ENCODE measurements around the gene ARHGAP32.

DNA sequence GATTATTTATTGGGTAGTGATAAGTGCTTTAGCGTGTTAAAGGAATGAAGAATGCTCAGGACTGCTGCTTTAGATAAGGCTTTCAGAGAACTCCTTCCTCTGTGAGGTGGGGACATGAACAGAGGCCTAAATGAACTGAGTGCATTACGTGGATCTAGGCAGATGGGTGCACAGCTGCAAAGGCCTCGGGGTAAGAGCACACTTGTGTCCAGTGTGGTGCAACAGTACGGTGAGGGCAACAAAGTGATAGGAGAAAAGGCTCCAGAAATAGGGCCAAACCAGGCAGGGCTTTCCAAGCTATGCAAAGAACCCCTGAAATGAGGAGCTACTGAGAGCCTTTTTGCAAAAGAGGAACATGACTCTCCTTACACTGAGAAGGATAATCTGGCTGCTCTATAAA lies 45.3 kb upstream of the ARHGAP32 start:
- TF ChIP-seq, protein P1, sequence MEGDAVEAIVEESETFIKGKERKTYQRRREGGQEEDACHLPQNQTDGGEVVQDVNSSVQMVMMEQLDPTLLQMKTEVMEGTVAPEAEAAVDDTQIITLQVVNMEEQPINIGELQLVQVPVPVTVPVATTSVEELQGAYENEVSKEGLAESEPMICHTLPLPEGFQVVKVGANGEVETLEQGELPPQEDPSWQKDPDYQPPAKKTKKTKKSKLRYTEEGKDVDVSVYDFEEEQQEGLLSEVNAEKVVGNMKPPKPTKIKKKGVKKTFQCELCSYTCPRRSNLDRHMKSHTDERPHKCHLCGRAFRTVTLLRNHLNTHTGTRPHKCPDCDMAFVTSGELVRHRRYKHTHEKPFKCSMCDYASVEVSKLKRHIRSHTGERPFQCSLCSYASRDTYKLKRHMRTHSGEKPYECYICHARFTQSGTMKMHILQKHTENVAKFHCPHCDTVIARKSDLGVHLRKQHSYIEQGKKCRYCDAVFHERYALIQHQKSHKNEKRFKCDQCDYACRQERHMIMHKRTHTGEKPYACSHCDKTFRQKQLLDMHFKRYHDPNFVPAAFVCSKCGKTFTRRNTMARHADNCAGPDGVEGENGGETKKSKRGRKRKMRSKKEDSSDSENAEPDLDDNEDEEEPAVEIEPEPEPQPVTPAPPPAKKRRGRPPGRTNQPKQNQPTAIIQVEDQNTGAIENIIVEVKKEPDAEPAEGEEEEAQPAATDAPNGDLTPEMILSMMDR (IDR thresholded peaks at IDR 0.05 in 2 of 3, conservative IDR thresholded peaks at IDR 0.05 in 1 of 3; ENCODE audit: borderline replicate concordance in 1 of 3, insufficient read depth in 1 of 3, low read depth in 2 of 3, low read length in 2 of 3), result no peak
- TF ChIP-seq RAD21 (IDR thresholded peaks at IDR 0.05; ENCODE audit: low read depth) (no peak), EZH2 (IDR thresholded peaks at IDR 0.05) (no peak), POLR2A (IDR thresholded peaks at IDR 0.05; ENCODE audit: borderline replicate concordance, extremely low read depth, insufficient read depth, insufficient read length) (no peak), JUND (IDR thresholded peaks at IDR 0.05) (no peak), YY1 (IDR thresholded peaks at IDR 0.05; ENCODE audit: extremely low read depth, insufficient replicate concordance, low read depth, low read length) (no peak), FOSL1 (IDR thresholded peaks at IDR 0.05; ENCODE audit: low read depth) (no peak), CEBPB (IDR thresholded peaks at IDR 0.05; ENCODE audit: low read depth) (no peak), ZNF274 (IDR thresholded peaks at IDR 0.05; ENCODE audit: low read depth, low read length) (no peak), SP1 (IDR thresholded peaks at IDR 0.05; ENCODE audit: low read depth) (no peak)
- TF ChIP-seq, protein P2, sequence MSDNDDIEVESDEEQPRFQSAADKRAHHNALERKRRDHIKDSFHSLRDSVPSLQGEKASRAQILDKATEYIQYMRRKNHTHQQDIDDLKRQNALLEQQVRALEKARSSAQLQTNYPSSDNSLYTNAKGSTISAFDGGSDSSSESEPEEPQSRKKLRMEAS (IDR thresholded peaks at IDR 0.05), result no peak
